ENCODE measurements around the gene AFG3L2.

Gene AFG3L2

DNA sequence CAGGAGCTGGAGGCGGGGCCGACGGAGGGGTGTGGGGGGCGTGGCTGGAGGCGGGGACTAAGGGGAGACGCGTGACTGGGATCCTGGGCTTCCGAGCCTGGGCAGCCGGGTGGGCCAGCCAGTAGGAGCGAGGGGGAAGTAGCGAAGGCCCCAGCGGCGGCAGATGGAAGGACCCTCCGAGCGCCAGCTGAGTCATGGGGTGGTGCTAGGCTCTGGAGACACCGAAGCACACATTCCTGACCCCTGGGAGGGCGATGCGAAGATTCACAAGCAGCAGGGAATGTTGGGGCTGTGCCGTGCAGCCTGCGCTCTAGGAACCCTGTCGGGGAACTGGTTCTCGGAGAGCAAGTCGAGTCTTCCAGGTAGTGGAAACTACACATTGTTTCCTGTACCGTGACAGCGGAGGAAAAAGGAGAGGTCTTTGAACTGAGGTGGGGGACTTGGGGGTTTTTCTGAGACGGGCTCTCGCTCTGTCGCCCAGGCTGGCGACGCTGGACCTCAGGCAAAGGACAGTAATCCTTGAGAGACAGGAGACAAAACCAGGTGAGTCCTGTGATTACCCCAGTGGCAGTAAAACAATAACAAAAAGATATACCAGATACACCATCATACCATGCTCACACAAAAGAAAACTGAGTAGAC, 650 bp upstream of the AFG3L2 start:
- no peak overlapping the region for H3K27ac ChIP-seq (ENCODE audit: low read length)
- no peaks in the 10 kb centered on the region for H3K9me3 ChIP-seq (ENCODE audit: control insufficient read depth, insufficient read depth, low read length)
- WGBS (ENCODE audit: insufficient coverage, insufficient read length) = no CpG with 5 or more reads among the region's 30 CpGs
- peak overlapping the region; percentile 14; the same call in 1 of the 2 replicates for H3K4me3 ChIP-seq (ENCODE audit: low read length)
- H3K36me3 ChIP-seq (ENCODE audit: control insufficient read depth, insufficient read depth, low read length) = no peaks in the 10 kb centered on the region
- no peaks in the 10 kb centered on the region for H3K4me1 ChIP-seq (ENCODE audit: control insufficient read depth, insufficient read depth, low read length)
- DNase-seq (ENCODE audit: low read depth, low spot score) = peak; percentile 92
- H3K27me3 ChIP-seq (ENCODE audit: control insufficient read depth, insufficient read depth, low read length) = no peaks in the 10 kb centered on the region

DNA sequence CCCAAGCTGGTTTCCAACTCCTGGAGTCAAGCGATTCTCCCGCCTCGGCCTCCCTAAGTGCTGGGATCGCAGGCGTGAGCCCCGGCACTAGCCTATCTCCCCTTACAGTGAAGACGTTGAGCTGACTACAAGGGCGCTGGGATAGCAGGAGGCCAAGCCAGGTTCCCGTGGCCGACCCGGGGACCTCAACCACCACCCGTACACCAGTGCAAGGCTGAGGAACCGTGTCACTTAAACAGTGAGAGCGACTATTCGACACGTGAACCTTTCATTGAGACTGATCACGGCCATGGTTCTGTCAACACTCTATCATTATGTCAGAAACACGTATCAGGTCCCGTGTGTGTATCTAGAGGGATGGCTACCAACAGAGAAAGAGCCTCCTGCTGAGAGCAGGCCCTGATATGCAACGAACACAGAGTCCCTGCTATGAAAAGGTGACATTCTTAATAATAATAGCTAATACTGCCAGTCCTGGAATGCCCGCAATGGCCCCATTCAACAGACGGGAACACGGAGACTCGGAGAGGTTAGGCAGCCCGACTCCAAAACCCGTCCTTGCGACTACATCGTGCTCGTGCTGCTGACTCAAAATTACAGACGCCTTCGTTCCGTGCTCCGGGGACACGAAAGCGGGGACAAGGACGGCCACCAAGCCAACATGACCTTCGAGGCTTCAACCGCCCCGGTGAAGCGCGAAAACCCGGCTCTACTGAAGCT, 833 bp downstream of the AFG3L2 start:
- Histone ChIP-seq H3K4me1 (ENCODE audit: control insufficient read depth, insufficient read depth, low read length) (no peaks in the 10 kb centered on the region), H3K27me3 (ENCODE audit: control insufficient read depth, insufficient read depth, low read length) (no peaks in the 10 kb centered on the region), H3K27ac (ENCODE audit: low read length) (no peak overlapping the region), H3K9me3 (ENCODE audit: control insufficient read depth, insufficient read depth, low read length) (no peaks in the 10 kb centered on the region), H3K4me3 (ENCODE audit: low read length) (peak overlapping the region; percentile 68), H3K36me3 (ENCODE audit: control insufficient read depth, insufficient read depth, low read length) (no peaks in the 10 kb centered on the region)
- no CpG with 5 or more reads among the region's 42 CpGs for WGBS (ENCODE audit: insufficient coverage, insufficient read length)
- no peak for DNase-seq (ENCODE audit: low read depth, low spot score)

DNA sequence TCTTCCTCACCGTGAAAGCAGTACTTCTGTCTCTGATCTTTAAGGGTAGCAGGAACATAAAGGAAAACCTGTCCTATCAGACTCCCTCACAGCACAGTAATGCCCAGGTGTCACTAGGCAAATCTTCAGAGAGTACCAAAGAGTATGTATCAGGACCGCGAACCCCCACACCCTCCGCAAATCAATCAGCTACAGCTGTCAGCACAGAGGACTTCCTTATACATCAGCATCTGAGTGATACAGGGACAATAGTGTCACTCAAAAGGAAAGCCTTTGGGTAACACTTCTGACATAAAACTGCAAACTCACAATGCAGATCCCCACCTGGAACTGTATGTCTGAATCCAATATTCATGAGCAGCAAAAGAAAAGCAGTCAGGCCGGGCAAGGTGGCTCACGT, 2.6 kb downstream of the AFG3L2 start:
- Histone ChIP-seq H3K4me3 (ENCODE audit: low read length) (no peak overlapping the region), H3K9me3 (ENCODE audit: control insufficient read depth, insufficient read depth, low read length) (no peaks in the 10 kb centered on the region), H3K27ac (ENCODE audit: low read length) (no peak overlapping the region), H3K27me3 (ENCODE audit: control insufficient read depth, insufficient read depth, low read length) (no peaks in the 10 kb centered on the region), H3K4me1 (ENCODE audit: control insufficient read depth, insufficient read depth, low read length) (no peaks in the 10 kb centered on the region), H3K36me3 (ENCODE audit: control insufficient read depth, insufficient read depth, low read length) (no peaks in the 10 kb centered on the region)
- no CpG with 5 or more reads among the region's 6 CpGs for WGBS (ENCODE audit: insufficient coverage, insufficient read length)
- DNase-seq (ENCODE audit: low read depth, low spot score) = no peak

DNA sequence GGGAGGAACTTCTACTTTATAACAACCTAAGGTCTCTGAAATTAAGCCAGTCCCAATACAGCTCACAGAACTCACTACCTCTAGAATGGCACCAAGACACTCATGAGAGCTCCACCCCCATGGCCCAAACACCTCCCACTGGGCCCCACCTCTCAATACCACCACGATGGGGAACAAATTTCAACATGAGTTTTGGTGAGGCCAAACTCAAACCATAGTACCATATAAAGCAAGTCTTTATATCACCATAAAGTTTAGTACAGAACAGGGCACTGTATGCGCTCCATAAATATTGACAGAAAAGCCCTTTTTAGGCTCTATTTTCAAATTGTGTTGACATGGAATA, 3.3 kb downstream of the AFG3L2 start:
- no CpG with 5 or more reads among the region's 2 CpGs for WGBS (ENCODE audit: insufficient coverage, insufficient read length)
- H3K4me3 ChIP-seq (ENCODE audit: low read length) = no peak overlapping the region

DNA sequence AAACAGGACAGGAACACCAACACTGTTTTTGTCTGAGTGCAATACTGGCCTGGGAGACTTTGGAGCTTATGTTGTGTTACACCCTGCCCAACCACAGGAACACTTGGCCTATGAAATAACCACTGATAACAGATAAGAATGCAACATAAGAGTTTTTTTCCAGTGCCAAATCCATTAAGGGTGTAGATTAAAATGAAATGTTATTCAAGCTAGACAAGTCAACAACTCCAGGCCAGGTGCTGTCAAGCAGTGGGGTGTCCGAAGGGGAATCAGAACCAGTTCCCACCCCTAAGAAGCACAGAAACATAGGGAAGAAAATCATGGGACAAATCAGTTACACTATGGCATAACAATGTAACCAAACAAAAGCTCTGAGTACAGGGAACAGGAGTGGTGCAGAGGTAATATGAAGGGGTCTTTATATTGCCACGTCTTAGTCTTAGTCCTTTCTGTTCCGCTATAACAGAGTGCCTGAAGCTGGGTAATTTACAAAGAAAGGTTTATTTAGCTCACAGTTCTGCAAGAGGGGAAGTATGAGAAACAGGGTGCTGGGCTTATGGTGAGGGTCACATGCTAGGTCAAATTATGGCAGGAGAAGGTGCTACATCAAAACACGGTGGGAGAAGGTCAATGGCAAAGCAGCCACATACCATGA, 3.8 kb downstream of the AFG3L2 start:
- no peaks in the 10 kb centered on the region for H3K27me3 ChIP-seq (ENCODE audit: control insufficient read depth, insufficient read depth, low read length)
- no peak overlapping the region for H3K4me3 ChIP-seq (ENCODE audit: low read length)
- no peak overlapping the region for H3K27ac ChIP-seq (ENCODE audit: low read length)
- WGBS (ENCODE audit: insufficient coverage, insufficient read length) = no CpG with 5 or more reads among the region's 4 CpGs
- DNase-seq (ENCODE audit: low read depth, low spot score) = no peak
- no peaks in the 10 kb centered on the region for H3K9me3 ChIP-seq (ENCODE audit: control insufficient read depth, insufficient read depth, low read length)
- H3K4me1 ChIP-seq (ENCODE audit: control insufficient read depth, insufficient read depth, low read length) = no peaks in the 10 kb centered on the region
- peaks cover 3% of the 10 kb centered on the region; the same call in 1 of the 2 replicates for H3K36me3 ChIP-seq (ENCODE audit: control insufficient read depth, insufficient read depth, low read length)

More for the DNA sequence above, 3.3 kb downstream of the AFG3L2 start:
- Histone ChIP-seq H3K27me3 (ENCODE audit: control insufficient read depth, insufficient read depth, low read length) (no peaks in the 10 kb centered on the region), H3K27ac (ENCODE audit: low read length) (no peak overlapping the region), H3K9me3 (ENCODE audit: control insufficient read depth, insufficient read depth, low read length) (no peaks in the 10 kb centered on the region), H3K4me1 (ENCODE audit: control insufficient read depth, insufficient read depth, low read length) (no peaks in the 10 kb centered on the region), H3K36me3 (ENCODE audit: control insufficient read depth, insufficient read depth, low read length) (peaks cover 3% of the 10 kb centered on the region; the same call in 1 of the 2 replicates)
- no peak for DNase-seq (ENCODE audit: low read depth, low spot score)

DNA sequence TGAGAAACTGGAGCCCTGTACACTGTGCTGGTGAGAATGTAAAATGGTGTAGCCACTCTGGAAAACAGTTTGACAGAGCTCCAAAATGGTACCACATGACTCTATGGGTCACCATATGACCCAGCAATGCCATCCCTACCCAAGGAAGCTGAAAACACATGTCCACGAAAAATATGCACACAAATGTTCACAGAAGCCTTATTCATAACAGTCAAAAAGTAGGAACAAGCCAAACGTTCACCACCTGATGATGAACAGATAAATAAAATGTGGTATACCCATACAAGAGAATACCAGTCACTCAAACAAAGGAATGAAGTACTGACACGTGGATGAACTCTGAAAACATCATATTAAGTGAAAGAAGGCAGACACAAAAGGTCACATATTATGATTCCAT, 4.6 kb downstream of the AFG3L2 start:
- H3K36me3 ChIP-seq (ENCODE audit: control insufficient read depth, insufficient read depth, low read length) = peaks cover 3% of the 10 kb centered on the region; the same call in 1 of the 2 replicates
- no CpG with 5 or more reads among the region's 3 CpGs for WGBS (ENCODE audit: insufficient coverage, insufficient read length)
- no peaks in the 10 kb centered on the region for H3K9me3 ChIP-seq (ENCODE audit: control insufficient read depth, insufficient read depth, low read length)

DNA sequence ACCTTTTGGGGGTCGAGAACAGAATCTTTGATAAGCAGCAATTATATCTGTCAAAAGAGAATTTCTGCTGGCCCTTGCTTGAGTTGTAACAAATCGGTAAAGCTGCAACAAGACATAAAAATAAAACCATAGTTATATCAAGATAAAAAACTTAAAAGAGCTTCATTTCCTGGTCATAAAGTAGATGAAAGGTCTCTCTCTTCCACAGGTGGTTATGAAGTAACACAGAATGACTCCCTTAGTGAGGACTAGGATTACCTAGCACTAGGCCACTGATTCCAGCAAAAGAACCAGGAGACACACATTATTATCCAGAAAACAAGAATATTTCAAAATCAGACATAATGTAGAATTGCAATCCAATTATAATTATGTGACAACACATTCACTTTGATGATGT, 5.4 kb downstream of the AFG3L2 start:
- Histone ChIP-seq H3K4me1 (ENCODE audit: control insufficient read depth, insufficient read depth, low read length) (no peaks in the 10 kb centered on the region), H3K27me3 (ENCODE audit: control insufficient read depth, insufficient read depth, low read length) (no peaks in the 10 kb centered on the region), H3K9me3 (ENCODE audit: control insufficient read depth, insufficient read depth, low read length) (no peaks in the 10 kb centered on the region), H3K36me3 (ENCODE audit: control insufficient read depth, insufficient read depth, low read length) (peaks cover 3% of the 10 kb centered on the region; the same call in 1 of the 2 replicates), H3K4me3 (ENCODE audit: low read length) (no peak overlapping the region), H3K27ac (ENCODE audit: low read length) (no peak overlapping the region)
- DNase-seq (ENCODE audit: low read depth, low spot score) = no peak
- no CpG with 5 or more reads among the region's 2 CpGs for WGBS (ENCODE audit: insufficient coverage, insufficient read length)

More for the DNA sequence above, 4.6 kb downstream of the AFG3L2 start:
- Histone ChIP-seq H3K4me3 (ENCODE audit: low read length) (no peak overlapping the region), H3K4me1 (ENCODE audit: control insufficient read depth, insufficient read depth, low read length) (no peaks in the 10 kb centered on the region), H3K27ac (ENCODE audit: low read length) (no peak overlapping the region), H3K27me3 (ENCODE audit: control insufficient read depth, insufficient read depth, low read length) (no peaks in the 10 kb centered on the region)
- DNase-seq (ENCODE audit: low read depth, low spot score) = no peak

DNA sequence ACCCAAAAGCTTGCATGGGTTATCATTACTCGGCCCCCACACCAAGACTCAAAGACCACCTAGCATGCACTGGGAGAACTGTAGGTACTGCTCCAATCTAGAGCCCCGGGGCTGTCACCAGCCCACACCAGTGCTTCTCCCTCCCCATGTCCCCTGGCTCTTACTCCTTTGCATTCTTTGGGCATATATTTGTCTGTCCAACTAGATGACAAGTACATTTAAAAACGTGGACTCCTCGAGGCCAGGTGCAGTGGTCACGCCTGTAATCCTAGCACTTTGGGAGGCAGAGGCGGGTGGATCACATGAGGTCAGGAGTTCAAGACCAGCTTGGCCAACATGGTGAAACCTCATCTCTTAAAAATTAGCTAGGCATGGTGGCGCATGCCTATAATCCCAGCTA, 7.8 kb downstream of the AFG3L2 start:
- Histone ChIP-seq H3K4me1 (ENCODE audit: control insufficient read depth, insufficient read depth, low read length) (no peaks in the 10 kb centered on the region), H3K9me3 (ENCODE audit: control insufficient read depth, insufficient read depth, low read length) (no peaks in the 10 kb centered on the region), H3K36me3 (ENCODE audit: control insufficient read depth, insufficient read depth, low read length) (peaks cover 6% of the 10 kb centered on the region; the same call in 1 of the 2 replicates), H3K27ac (ENCODE audit: low read length) (no peak overlapping the region), H3K27me3 (ENCODE audit: control insufficient read depth, insufficient read depth, low read length) (no peaks in the 10 kb centered on the region), H3K4me3 (ENCODE audit: low read length) (no peak overlapping the region)
- no peak for DNase-seq (ENCODE audit: low read depth, low spot score)
- no CpG with 5 or more reads among the region's 7 CpGs for WGBS (ENCODE audit: insufficient coverage, insufficient read length)

DNA sequence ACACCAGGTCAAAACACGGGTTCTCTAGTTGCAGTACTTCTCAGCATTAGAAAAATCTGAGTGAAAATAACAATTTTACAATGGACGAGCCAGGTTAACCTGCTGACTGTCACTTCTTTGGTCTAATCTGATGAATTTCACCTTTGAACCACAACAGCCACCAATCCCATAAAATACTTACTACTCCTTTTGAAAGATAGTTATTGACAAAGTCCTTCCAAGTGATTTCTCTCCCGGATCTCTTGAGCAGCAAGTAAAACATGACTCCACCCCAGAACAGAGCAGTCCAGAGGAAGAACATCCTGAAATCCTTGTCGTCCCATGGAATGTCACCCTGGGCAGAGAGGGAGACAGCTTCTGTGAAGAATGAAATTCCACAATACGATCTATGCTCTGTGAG, 10.2 kb downstream of the AFG3L2 start:
- no CpG with 5 or more reads among the region's 5 CpGs for WGBS (ENCODE audit: insufficient coverage, insufficient read length)
- Histone ChIP-seq H3K4me1 (ENCODE audit: control insufficient read depth, insufficient read depth, low read length) (no peaks in the 10 kb centered on the region), H3K27ac (ENCODE audit: low read length) (no peak overlapping the region), H3K27me3 (ENCODE audit: control insufficient read depth, insufficient read depth, low read length) (no peaks in the 10 kb centered on the region), H3K4me3 (ENCODE audit: low read length) (no peak overlapping the region), H3K9me3 (ENCODE audit: control insufficient read depth, insufficient read depth, low read length) (no peaks in the 10 kb centered on the region), H3K36me3 (ENCODE audit: control insufficient read depth, insufficient read depth, low read length) (peaks cover 6% of the 10 kb centered on the region; the same call in 1 of the 2 replicates)
- DNase-seq (ENCODE audit: low read depth, low spot score) = no peak

DNA sequence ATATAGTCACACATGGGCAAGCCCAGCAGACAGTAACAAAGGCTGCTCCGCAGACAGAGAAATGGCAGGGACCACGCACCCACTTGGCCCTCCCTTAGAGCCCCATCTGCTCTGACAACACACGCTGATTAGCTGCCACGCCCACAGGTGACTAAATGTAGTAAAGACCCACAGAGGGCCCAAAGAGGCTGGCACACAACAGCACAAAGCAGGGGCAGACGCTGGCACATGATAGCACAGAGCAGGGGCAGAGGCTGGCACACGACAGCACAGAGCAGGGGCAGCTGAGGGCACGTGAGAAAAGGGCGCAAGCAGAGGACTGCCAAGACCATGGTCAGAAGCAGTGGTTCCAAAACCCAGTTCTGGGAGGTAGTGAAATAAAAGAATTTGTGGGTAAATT, 10.6 kb downstream of the AFG3L2 start:
- no peak overlapping the region for H3K4me3 ChIP-seq (ENCODE audit: low read length)
- no peak for DNase-seq (ENCODE audit: low read depth, low spot score)
- H3K9me3 ChIP-seq (ENCODE audit: control insufficient read depth, insufficient read depth, low read length) = no peaks in the 10 kb centered on the region
- H3K4me1 ChIP-seq (ENCODE audit: control insufficient read depth, insufficient read depth, low read length) = no peaks in the 10 kb centered on the region
- no peak overlapping the region for H3K27ac ChIP-seq (ENCODE audit: low read length)
- H3K36me3 ChIP-seq (ENCODE audit: control insufficient read depth, insufficient read depth, low read length) = peaks cover 6% of the 10 kb centered on the region; the same call in 1 of the 2 replicates
- H3K27me3 ChIP-seq (ENCODE audit: control insufficient read depth, insufficient read depth, low read length) = no peaks in the 10 kb centered on the region
- no CpG with 5 or more reads among the region's 8 CpGs for WGBS (ENCODE audit: insufficient coverage, insufficient read length)
